Neural progenitor cell (in vitro differentiated cells): ENCODE data around the gene ITIH6.

Source experiments
- CTCF ChIP-seq: fragments of 200-600 bp; sonication (generic); IDR thresholded peaks from 2 replicates; pipeline ENCODE4 v1.5.1; 2017; ENCODE audit warnings: antibody characterized with exemption, mild to moderate bottlenecking
- EZH2 ChIP-seq: fragments of 200-600 bp; sonication (generic); IDR thresholded peaks from 2 replicates; pipeline ENCODE4 v1.6.1; 2017; ENCODE audit warnings: antibody characterized with exemption, mild to moderate bottlenecking, moderate library complexity

GRCh38 chrX:54794028-54794427 is 4.0 kb downstream of the ITIH6 start:
- TF ChIP-seq CTCF (no peak), EZH2 (no peak)
